Measurements from ENCODE around the gene ZNF454. TPM values are rescaled to one million over a fixed set of nuclear protein-coding genes. Genes with fewer than 3 reads are reported as not detected.

Gene ZNF454
- total RNA-seq, 1 experiment from 2014 or later, result 0.61 TPM

- ATAC-seq (no peak), DNase-seq (ENCODE audit: low read depth, low spot score) (no peak)
- Histone ChIP-seq H3K27ac (ENCODE audit: low read depth, low read length) (no peak overlapping the region), H3K9ac (ENCODE audit: low read length) (no peak overlapping the region), H4K20me1 (ENCODE audit: insufficient read depth) (no peaks in the 10 kb centered on the region), H3K79me2 (ENCODE audit: insufficient read depth, low read length) (no peaks in the 10 kb centered on the region), H3K4me1 (ENCODE audit: control insufficient read depth in 1 of 2, insufficient read depth in 2 of 2, low read length in 2 of 2) (no peaks in the 10 kb centered on the region), H3K4me3 (replicated peaks in 1 of 2; ENCODE audit: low read depth in 1 of 2, low read length in 2 of 2) (no peak overlapping the region), H3K4me2 (ENCODE audit: low read length) (no peak overlapping the region), H3K27me3 (ENCODE audit: insufficient read depth, low read length) (no peaks in the 10 kb centered on the region), H2AFZ (ENCODE audit: low read depth, low read length, poor library complexity, severe bottlenecking) (no peak overlapping the region), H3K36me3 (ENCODE audit: control insufficient read depth in 1 of 2, insufficient read depth in 2 of 2, low read length in 2 of 2) (no peaks in the 10 kb centered on the region), H3K9me2 (ENCODE audit: insufficient read depth) (no peaks in the 10 kb centered on the region), H3K9me3 (ENCODE audit: control insufficient read depth in 1 of 2, insufficient read depth in 1 of 2, low read depth in 1 of 2, low read length in 2 of 2) (peaks cover 4 to 8% of the 10 kb centered on the region in 2 experiments; a peak in 2 of 4 replicates)
- intact Hi-C loops (cut with micrococcal nuclease), result no loop called here
- ChIA-PET CTCF (no interaction called here), POLR2A (no interaction called here), RAD21 (ENCODE audit: low non-redundant PET in 1 of 2, low total read pairs in 2 of 2, uncharacterized antibody in 2 of 2, unreplicated experiment in 2 of 2) (no interaction called here)
- TF ChIP-seq ZNF274 (IDR thresholded peaks at IDR 0.05; ENCODE audit: low read depth, low read length) (no peak), EZH2 (IDR thresholded peaks at IDR 0.05) (no peak), EZH2phosphoT487 (IDR thresholded peaks at IDR 0.05; ENCODE audit: borderline replicate concordance) (no peak), RAD21 (IDR thresholded peaks at IDR 0.05; ENCODE audit: low read depth) (no peak), JUND (IDR thresholded peaks at IDR 0.05) (no peak), CBX3 (IDR thresholded peaks at IDR 0.05; ENCODE audit: low read depth) (no peak), SP1 (IDR thresholded peaks at IDR 0.05; ENCODE audit: low read depth) (no peak), EGR1 (IDR thresholded peaks at IDR 0.05; ENCODE audit: low read depth) (no peak)
- BruUV-seq (replicated peaks), result no TSS peak
Measured at GRCh38 chr5:178981381-178981780, 40.4 kb downstream of the ZNF454 start.

GRCh38 chr5:178982941-178983340, 41.9 kb downstream of the ZNF454 start:
- Histone ChIP-seq H3K4me3 (replicated peaks in 1 of 2; ENCODE audit: low read depth in 1 of 2, low read length in 2 of 2) (no peak overlapping the region), H2AFZ (ENCODE audit: low read depth, low read length, poor library complexity, severe bottlenecking) (no peak overlapping the region), H3K4me1 (ENCODE audit: control insufficient read depth in 1 of 2, insufficient read depth in 2 of 2, low read length in 2 of 2) (no peaks in the 10 kb centered on the region), H3K9me3 (ENCODE audit: control insufficient read depth in 1 of 2, insufficient read depth in 1 of 2, low read depth in 1 of 2, low read length in 2 of 2) (peaks cover 4 to 7% of the 10 kb centered on the region in 2 experiments; a peak in 2 of 4 replicates), H3K27me3 (ENCODE audit: insufficient read depth, low read length) (no peaks in the 10 kb centered on the region), H4K20me1 (ENCODE audit: insufficient read depth) (no peaks in the 10 kb centered on the region), H3K4me2 (ENCODE audit: low read length) (no peak overlapping the region), H3K79me2 (ENCODE audit: insufficient read depth, low read length) (no peaks in the 10 kb centered on the region), H3K9me2 (ENCODE audit: insufficient read depth) (no peaks in the 10 kb centered on the region), H3K36me3 (ENCODE audit: control insufficient read depth in 1 of 2, insufficient read depth in 2 of 2, low read length in 2 of 2) (no peaks in the 10 kb centered on the region), H3K27ac (ENCODE audit: low read depth, low read length) (no peak overlapping the region), H3K9ac (ENCODE audit: low read length) (no peak overlapping the region)
- intact Hi-C loops (cut with micrococcal nuclease), result no loop called here
- CTCF ChIA-PET, result no interaction called here
- POLR2A ChIA-PET, result no interaction called here
- RAD21 ChIA-PET (ENCODE audit: low non-redundant PET in 1 of 2, low total read pairs in 2 of 2, uncharacterized antibody in 2 of 2, unreplicated experiment in 2 of 2), result no interaction called here
- ATAC-seq, result no peak
- no peak for DNase-seq (ENCODE audit: low read depth, low spot score)
- BruUV-seq (replicated peaks), result no TSS peak
- TF ChIP-seq CBX3 (IDR thresholded peaks at IDR 0.05; ENCODE audit: low read depth) (no peak), RAD21 (IDR thresholded peaks at IDR 0.05; ENCODE audit: low read depth) (no peak), ELF1 (IDR thresholded peaks at IDR 0.05; ENCODE audit: borderline replicate concordance, low read depth) (no peak), ATF3 (IDR thresholded peaks at IDR 0.05) (no peak), ZFX (IDR thresholded peaks at IDR 0.05) (no peak), SP1 (IDR thresholded peaks at IDR 0.05; ENCODE audit: low read depth) (no peak), JUND (IDR thresholded peaks at IDR 0.05) (no peak), EZH2phosphoT487 (IDR thresholded peaks at IDR 0.05; ENCODE audit: borderline replicate concordance) (no peak), SIN3A (IDR thresholded peaks at IDR 0.05; ENCODE audit: low read depth) (no peak), TCF7L2 (IDR thresholded peaks at IDR 0.05; ENCODE audit: borderline replicate concordance, extremely low read depth, insufficient read depth, insufficient read length) (no peak), MAX (IDR thresholded peaks at IDR 0.05) (no peak), CTCF (IDR thresholded peaks at IDR 0.05 in 2 of 3, conservative IDR thresholded peaks at IDR 0.05 in 1 of 3; ENCODE audit: borderline replicate concordance in 1 of 3, insufficient read depth in 1 of 3, low read depth in 2 of 3, low read length in 2 of 3) (no peak), POLR2A (IDR thresholded peaks at IDR 0.05; ENCODE audit: borderline replicate concordance, extremely low read depth, insufficient read depth, insufficient read length) (no peak), SRF (IDR thresholded peaks at IDR 0.05; ENCODE audit: low read depth) (no peak), CEBPB (IDR thresholded peaks at IDR 0.05; ENCODE audit: low read depth) (no peak), YY1 (IDR thresholded peaks at IDR 0.05; ENCODE audit: extremely low read depth, insufficient replicate concordance, low read depth, low read length) (no peak)
